HCT116 (cell line): ENCODE results near the gene HEMGN.

Experiments
- EGR1 ChIP-seq: IDR thresholded peaks from 2 replicates; pipeline ENCODE4 v1.6.1; 2012; ENCODE audit warnings: low read depth
- EZH2 ChIP-seq: fragments of 200-600 bp; sonication (generic); IDR thresholded peaks from 2 replicates; pipeline ENCODE4 v1.6.1; 2017; ENCODE audit warnings: antibody characterized with exemption, mixed run types
- EZH2phosphoT487 ChIP-seq: fragments of 200-600 bp; IDR thresholded peaks from 2 replicates; pipeline ENCODE4 v1.6.1; 2018; ENCODE audit warnings: antibody characterized with exemption, borderline replicate concordance
- POLR2A ChIP-seq: IDR thresholded peaks from 2 replicates; pipeline ENCODE4 v1.7.0; 2011; ENCODE audit warnings: borderline replicate concordance; ENCODE audit not compliant: insufficient read depth, insufficient read length; ENCODE audit errors: extremely low read depth
- RAD21 ChIP-seq: IDR thresholded peaks from 2 replicates; pipeline ENCODE4 v1.6.1; 2012; ENCODE audit warnings: low read depth, mild to moderate bottlenecking
- SIN3A ChIP-seq: IDR thresholded peaks from 2 replicates; pipeline ENCODE4 v1.6.1; 2012; ENCODE audit warnings: low read depth
- SP1 ChIP-seq: IDR thresholded peaks from 2 replicates; pipeline ENCODE4 v1.6.1; 2012; ENCODE audit warnings: low read depth
- ZFX ChIP-seq: fragments of 450-650 bp; IDR thresholded peaks from 2 replicates; pipeline ENCODE4 v1.6.1; 2017
- TF ChIP-seq, protein P1 (sequence below), 3 experiments: fragments of 200-600 bp in 1 of 3; sonication (generic) in 1 of 3; IDR thresholded peaks in 2 of 3; conservative IDR thresholded peaks in 1 of 3; 2 replicates each; pipeline ENCODE4 v1.5.1; 2012 to 2017; ENCODE audit warnings: low read depth in 2 of 3, low read length in 2 of 3, antibody characterized with exemption in 1 of 3, borderline replicate concordance in 1 of 3, control low read depth in 1 of 3, mild to moderate bottlenecking in 1 of 3, mixed read lengths in 1 of 3, mixed run types in 1 of 3, moderate library complexity in 1 of 3; ENCODE audit not compliant: insufficient read depth in 1 of 3
- TF ChIP-seq, protein P2 (sequence below): IDR thresholded peaks from 2 replicates; pipeline ENCODE4 v1.6.1; 2012
- TF ChIP-seq, protein P3 (sequence below): IDR thresholded peaks from 2 replicates; pipeline ENCODE4 v1.6.1; 2012

DNA sequence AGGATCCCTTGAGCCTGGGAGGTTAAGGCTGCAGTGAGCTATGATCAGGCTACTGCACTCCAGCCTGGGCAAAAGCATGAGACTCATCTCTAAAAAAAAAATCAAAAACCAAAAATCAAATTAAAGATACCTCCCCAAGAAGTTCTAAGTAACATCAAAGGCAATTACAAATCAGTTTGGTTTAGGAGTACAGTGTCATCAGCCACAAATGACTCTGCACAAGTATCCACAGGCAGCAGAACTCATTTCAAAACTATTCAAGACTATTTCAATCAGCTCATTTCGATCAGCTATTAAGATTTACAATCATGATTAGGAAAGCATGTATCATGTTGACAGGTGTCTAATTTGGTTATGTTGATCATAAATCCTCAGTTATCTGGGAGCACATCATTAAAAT lies 34.8 kb downstream of the HEMGN start:
- TF ChIP-seq, protein P1, sequence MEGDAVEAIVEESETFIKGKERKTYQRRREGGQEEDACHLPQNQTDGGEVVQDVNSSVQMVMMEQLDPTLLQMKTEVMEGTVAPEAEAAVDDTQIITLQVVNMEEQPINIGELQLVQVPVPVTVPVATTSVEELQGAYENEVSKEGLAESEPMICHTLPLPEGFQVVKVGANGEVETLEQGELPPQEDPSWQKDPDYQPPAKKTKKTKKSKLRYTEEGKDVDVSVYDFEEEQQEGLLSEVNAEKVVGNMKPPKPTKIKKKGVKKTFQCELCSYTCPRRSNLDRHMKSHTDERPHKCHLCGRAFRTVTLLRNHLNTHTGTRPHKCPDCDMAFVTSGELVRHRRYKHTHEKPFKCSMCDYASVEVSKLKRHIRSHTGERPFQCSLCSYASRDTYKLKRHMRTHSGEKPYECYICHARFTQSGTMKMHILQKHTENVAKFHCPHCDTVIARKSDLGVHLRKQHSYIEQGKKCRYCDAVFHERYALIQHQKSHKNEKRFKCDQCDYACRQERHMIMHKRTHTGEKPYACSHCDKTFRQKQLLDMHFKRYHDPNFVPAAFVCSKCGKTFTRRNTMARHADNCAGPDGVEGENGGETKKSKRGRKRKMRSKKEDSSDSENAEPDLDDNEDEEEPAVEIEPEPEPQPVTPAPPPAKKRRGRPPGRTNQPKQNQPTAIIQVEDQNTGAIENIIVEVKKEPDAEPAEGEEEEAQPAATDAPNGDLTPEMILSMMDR (IDR thresholded peaks at IDR 0.05 in 2 of 3, conservative IDR thresholded peaks at IDR 0.05 in 1 of 3; ENCODE audit: borderline replicate concordance in 1 of 3, insufficient read depth in 1 of 3, low read depth in 2 of 3, low read length in 2 of 3), result no peak
- TF ChIP-seq, protein P2, sequence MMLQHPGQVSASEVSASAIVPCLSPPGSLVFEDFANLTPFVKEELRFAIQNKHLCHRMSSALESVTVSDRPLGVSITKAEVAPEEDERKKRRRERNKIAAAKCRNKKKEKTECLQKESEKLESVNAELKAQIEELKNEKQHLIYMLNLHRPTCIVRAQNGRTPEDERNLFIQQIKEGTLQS, result no peak
- TF ChIP-seq EZH2 (no peak), EZH2phosphoT487 (no peak), POLR2A (no peak), EGR1 (no peak), ZFX (no peak), SP1 (no peak), RAD21 (no peak), SIN3A (no peak)
- TF ChIP-seq, protein P3, sequence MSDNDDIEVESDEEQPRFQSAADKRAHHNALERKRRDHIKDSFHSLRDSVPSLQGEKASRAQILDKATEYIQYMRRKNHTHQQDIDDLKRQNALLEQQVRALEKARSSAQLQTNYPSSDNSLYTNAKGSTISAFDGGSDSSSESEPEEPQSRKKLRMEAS, result no peak
